ENCODE measurements around the gene TEP1.
"Not testable (repeated sequence)": the region's sequence is repeated elsewhere in the genome, so short reads cannot be mapped to it uniquely, and the experiment has no call there.

Gene TEP1

DNA sequence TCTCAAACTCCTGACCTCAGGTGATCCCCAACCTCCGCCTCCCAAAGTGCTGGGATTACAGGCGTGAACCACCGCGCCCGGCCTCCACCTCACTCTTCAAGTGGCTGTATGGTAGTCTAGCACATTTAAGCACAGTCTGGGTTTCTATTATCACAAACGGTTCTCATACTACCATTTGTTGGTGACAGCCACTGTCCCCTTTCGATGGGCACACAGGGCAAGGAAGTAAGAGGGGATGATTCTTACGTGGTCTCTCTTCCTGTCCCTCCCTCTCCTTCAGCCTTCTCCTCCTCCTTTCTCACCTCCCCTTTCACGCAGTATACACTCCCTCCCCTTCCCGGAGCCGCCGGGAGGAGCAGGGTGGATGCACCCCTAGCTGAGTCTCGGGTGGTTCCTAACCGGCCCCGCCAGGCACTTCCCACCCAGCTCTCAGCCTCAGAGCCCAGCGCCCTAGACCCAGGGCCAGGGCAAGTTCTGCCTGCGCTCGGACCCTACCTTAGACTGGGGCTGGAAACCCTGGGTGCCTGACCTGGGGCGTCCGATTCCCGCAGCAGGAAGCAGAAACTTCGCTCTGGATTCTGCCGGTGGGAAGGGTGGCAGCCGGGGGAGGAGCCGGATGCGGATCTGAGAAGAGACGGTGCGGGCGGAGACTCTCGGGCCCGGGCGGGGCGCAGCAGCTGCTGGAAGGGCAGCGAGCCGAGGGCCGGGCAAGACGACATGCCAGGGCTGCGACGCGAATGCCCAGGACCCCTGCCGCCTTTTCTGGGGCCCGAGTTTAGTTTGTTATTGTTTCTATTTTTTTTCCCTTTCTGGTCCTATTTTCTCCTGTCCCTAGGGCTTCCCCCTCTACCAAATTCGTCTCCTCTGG, at the start of gene TEP1:
Gene TEP1 (minus strand): TSS at position 626 of the 868 bp plus-strand sequence. CDS start 5,062 bp downstream, outside the sequence.
- DNase-seq = peak; percentile 75

GRCh38 chr14:20461225-20462141, 48.2 kb upstream of the TEP1 start, which contains the start of gene PIP4P1:
Gene PIP4P1 (minus strand): TSS chr14:20461434. CDS start chr14:20461325, 109 bp downstream.
- peak; percentile 97 for DNase-seq

- peak; percentile 81 for DNase-seq
These were observed 47.3 kb upstream of the TEP1 start for GRCh38 chr14:20460458-20461224.

- no peak for DNase-seq
These were observed 44.9 kb upstream of the TEP1 start for GRCh38 chr14:20458031-20458789.

DNA sequence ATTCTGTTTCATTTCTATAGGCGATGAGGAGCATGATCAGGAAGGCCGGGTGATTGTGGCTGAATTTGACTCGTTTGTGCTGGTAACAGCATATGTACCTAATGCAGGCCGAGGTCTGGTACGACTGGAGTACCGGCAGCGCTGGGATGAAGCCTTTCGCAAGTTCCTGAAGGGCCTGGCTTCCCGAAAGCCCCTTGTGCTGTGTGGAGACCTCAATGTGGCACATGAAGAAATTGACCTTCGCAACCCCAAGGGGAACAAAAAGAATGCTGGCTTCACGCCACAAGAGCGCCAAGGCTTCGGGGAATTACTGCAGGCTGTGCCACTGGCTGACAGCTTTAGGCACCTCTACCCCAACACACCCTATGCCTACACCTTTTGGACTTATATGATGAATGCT, 43.7 kb upstream of the TEP1 start:
- DNase-seq = no peak

DNA sequence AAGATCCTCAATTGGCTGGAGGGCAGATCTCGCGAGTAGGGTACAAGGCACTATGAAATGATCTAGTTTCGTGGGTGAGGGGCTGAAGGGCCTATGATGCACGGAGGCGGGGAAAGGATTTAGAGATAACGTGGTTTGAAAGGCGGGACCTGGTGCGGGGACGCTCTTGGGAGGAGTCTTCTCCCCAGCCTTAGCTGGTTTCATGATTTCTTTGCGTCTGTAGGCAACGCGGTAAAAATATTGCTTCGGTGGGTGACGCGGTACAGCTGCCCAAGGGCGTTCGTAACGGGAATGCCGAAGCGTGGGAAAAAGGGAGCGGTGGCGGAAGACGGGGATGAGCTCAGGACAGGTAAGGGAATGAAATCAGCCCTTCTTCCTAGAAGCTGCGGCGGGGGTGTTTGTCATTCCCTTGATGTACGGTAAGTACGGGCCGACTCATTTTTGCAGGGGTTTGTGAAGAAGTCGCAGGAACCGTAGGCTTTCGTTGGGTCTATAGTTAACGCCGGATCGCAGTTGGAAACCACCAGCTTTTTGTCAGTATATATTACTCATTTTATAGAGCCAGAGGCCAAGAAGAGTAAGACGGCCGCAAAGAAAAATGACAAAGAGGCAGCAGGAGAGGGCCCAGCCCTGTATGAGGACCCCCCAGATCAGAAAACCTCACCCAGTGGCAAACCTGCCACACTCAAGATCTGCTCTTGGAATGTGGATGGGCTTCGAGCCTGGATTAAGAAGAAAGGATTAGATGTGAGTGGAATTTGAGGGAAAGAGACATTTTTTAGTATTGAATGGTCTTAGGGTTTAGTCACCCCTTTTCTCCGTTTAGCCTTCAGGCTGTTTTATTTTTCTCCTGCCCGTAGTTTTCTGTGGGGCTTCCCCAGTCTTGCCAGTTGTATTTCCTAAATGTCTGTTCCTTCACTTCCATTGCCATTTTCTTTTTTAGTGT, 42.3 kb upstream of the TEP1 start:
- DNase-seq = peak; percentile 75

DNA sequence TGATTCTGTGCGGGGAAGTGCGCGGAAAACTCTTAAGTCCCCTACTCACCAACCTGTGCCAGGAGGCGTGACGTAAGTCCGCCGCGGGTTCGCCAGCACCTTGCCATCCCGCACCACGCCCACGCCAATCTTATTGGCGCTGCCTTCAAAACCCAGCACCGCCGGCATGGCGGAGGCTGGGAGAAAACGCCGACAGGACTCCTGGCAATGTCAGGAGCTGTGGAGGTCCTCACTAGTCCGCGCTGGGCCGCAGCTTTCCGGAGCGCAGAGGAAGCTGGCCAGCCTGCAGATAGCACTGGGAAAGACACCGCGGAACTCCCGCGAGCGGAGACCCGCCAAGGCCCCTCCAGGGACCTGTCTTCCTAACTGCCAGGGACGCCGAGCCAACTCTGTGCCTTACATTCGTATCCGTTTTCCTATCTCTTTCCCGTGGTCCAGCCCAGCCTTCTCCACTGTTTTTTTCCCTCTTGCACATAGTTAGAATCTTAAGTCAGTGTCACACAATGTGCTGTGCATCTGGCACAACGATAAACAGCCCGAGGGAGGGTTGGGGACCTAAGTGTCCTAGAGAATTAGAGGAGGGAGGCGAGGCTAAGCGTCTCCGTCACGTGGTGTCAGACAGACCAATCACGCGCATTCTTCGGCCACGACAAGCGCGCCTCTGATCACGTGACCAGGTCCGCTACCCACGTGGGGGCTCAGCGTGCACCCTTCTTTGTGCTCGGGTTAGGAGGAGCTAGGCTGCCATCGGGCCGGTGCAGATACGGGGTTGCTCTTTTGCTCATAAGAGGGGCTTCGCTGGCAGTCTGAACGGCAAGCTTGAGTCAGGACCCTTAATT, 41.4 kb upstream of the TEP1 start, which contains the start of the genes APEX1 and OSGEP:
Gene APEX1 (plus strand): TSS at position 711 of the 839 bp plus-strand sequence. CDS start 420 bp downstream, outside the sequence.
Gene OSGEP (minus strand): TSS at position 297 of the 839 bp plus-strand sequence. CDS start 129 bp downstream, at position 168.
- peak; percentile 98 for DNase-seq

- not testable (repeated sequence) for DNase-seq
These were observed 39.5 kb upstream of the TEP1 start for GRCh38 chr14:20452831-20453230.

DNA sequence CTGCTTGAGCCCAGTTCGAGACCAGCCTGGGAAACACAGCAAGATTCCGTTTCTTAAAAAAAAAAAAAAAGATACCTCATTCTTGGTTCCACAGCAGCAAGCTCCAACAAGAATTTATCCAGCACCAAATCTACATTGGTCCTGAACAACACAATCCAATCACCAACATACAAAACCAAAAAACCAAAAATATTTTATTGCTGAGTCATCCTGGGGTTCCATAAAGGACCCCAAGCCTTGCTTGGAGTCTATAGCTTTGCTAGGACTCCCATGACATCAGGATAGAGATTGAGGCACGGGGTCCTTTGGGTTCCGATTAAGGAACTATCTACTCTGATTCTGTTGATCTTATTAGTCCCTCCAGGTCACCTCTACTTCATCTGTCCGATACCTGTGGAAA, 33.6 kb upstream of the TEP1 start:
- no peak for DNase-seq

- DNase-seq = not testable (repeated sequence)
These were observed 30.3 kb upstream of the TEP1 start for GRCh38 chr14:20443650-20444049.

DNA sequence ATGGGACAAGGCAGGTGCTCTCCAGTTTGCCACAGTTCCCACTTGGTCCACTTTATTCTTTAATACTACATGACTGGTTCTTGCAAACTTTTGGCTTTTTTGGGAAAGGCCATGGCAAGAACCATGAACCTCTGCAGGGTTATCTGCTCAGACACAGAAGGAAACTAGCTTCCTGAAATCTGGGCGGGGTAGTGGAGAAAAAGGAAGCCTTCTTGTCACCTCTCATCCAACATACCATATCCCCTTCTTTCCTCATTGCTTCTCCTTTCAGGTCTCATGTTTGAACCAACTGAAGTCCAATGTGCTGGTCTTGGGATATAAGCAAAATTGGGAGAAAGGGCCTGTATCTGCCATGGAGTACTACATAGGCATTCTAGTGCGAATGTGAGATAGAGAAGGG, 28.2 kb upstream of the TEP1 start:
- no peak for DNase-seq

DNA sequence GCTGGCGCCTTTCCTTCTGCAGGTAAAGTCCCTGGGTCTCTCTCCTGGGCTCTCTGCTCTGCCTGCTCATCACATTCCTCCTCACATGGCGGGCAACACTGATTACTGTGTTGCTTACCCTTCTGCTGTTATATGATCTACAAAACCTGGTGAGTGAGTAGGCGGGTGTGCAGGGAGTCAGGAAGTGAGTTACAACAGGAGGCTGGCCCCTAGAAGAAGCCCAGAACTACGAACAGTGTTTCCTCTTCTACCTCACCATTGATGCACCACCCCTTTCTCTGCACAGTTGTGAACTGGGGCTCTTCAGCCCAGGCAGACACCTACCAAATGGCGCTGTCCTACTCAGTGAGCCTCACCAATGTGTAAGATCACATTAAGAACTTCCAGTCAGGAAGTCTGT, 27.6 kb upstream of the TEP1 start:
- DNase-seq = no peak

GRCh38 chr14:20440465-20440864, 27.2 kb upstream of the TEP1 start:
- no peak for DNase-seq

GRCh38 chr14:20438664-20439063, 25.4 kb upstream of the TEP1 start:
- no peak for DNase-seq

GRCh38 chr14:20436363-20436755, 23.1 kb upstream of the TEP1 start:
- DNase-seq = no peak

- DNase-seq = no peak
These were observed 22.5 kb upstream of the TEP1 start, which contains the start of gene KLHL33 for GRCh38 chr14:20435582-20436362. Gene KLHL33 (minus strand): TSS chr14:20436166. CDS start chr14:20435811, 355 bp downstream.

GRCh38 chr14:20434701-20435581, 21.6 kb upstream of the TEP1 start:
- DNase-seq = no peak
